ENCODE measurements around the gene ARHGAP12.

GRCh38 chr10:31816318-31816717 lies 112.3 kb downstream of the ARHGAP12 start:
- TF ChIP-seq, protein P1, sequence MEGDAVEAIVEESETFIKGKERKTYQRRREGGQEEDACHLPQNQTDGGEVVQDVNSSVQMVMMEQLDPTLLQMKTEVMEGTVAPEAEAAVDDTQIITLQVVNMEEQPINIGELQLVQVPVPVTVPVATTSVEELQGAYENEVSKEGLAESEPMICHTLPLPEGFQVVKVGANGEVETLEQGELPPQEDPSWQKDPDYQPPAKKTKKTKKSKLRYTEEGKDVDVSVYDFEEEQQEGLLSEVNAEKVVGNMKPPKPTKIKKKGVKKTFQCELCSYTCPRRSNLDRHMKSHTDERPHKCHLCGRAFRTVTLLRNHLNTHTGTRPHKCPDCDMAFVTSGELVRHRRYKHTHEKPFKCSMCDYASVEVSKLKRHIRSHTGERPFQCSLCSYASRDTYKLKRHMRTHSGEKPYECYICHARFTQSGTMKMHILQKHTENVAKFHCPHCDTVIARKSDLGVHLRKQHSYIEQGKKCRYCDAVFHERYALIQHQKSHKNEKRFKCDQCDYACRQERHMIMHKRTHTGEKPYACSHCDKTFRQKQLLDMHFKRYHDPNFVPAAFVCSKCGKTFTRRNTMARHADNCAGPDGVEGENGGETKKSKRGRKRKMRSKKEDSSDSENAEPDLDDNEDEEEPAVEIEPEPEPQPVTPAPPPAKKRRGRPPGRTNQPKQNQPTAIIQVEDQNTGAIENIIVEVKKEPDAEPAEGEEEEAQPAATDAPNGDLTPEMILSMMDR (IDR thresholded peaks at IDR 0.05; ENCODE audit: poor library complexity, severe bottlenecking) = no peak
- TF ChIP-seq TAF1 (IDR thresholded peaks at IDR 0.05; ENCODE audit: low read depth) (no peak), POLR2AphosphoS5 (IDR thresholded peaks at IDR 0.05) (no peak), EZH2 (IDR thresholded peaks at IDR 0.05; ENCODE audit: borderline replicate concordance, insufficient read depth, low read length, poor library complexity, severe bottlenecking) (no peak), MXI1 (conservative IDR thresholded peaks at IDR 0.05; ENCODE audit: poor library complexity, severe bottlenecking) (no peak), REST (IDR thresholded peaks at IDR 0.05; ENCODE audit: borderline replicate concordance) (no peak), EP300 (conservative IDR thresholded peaks at IDR 0.05; ENCODE audit: poor library complexity, severe bottlenecking) (no peak), RAD21 (conservative IDR thresholded peaks at IDR 0.05) (no peak)

Measured in neural cell (in vitro differentiated cells).